Fibroblast of lung (primary cell): ENCODE results near the gene PLEKHG4B. TPM values are rescaled to one million over a fixed set of nuclear protein-coding genes. Genes with fewer than 3 reads are reported as not detected.
"Not testable (repeated sequence)": the region's sequence is repeated elsewhere in the genome, so short reads cannot be mapped to it uniquely, and the experiment has no call there.

Source experiments
- DNase-seq, 2 donors: peaks; one replicate each; pipeline versions ENCODE4 v3.0.0 to v3.0.0-alpha.2; 2010; ENCODE audit warnings: low read depth in 2 of 2
- H2AFZ ChIP-seq: 2 replicates; pipeline ENCODE4 v1.5.1; 2012; ENCODE audit warnings: low read length, control low read depth, inconsistent platforms
- H3K27ac ChIP-seq: 2 replicates; pipeline ENCODE4 v1.5.1; 2011; ENCODE audit warnings: low read length, control low read depth; ENCODE audit not compliant: insufficient read depth
- H3K27me3 ChIP-seq: 2 replicates; pipeline ENCODE4 v1.5.1; 2011; ENCODE audit warnings: mild to moderate bottlenecking, low read length; ENCODE audit not compliant: control insufficient read depth, insufficient read depth
- H3K36me3 ChIP-seq: 2 replicates; pipeline ENCODE4 v1.5.1; 2011; ENCODE audit warnings: low read length; ENCODE audit not compliant: control insufficient read depth, insufficient read depth
- H3K4me1 ChIP-seq: 2 replicates; pipeline ENCODE4 v1.5.1; 2011; ENCODE audit warnings: low read length; ENCODE audit not compliant: control insufficient read depth, insufficient read depth; ENCODE audit errors: extremely low read depth
- H3K4me2 ChIP-seq: 2 replicates; pipeline ENCODE4 v1.5.1; 2011; ENCODE audit warnings: low read length, control low read depth; ENCODE audit not compliant: insufficient read depth; ENCODE audit errors: extremely low read depth
- H3K4me3 ChIP-seq, 4 experiments: fragments of 200-600 bp in 1 of 4; sonication (generic) in 1 of 4; replicated peaks in 1 of 4; 2 replicates each; pipeline ENCODE4 v1.5.1; 2011 to 2016; ENCODE audit warnings: low read length in 4 of 4, low read depth in 3 of 4, mild to moderate bottlenecking in 3 of 4, control low read depth in 2 of 4, inconsistent platforms in 1 of 4, mixed read lengths in 1 of 4; ENCODE audit not compliant: insufficient read depth in 1 of 4; ENCODE audit errors: control extremely low read depth in 1 of 4
- H3K79me2 ChIP-seq: 2 replicates; pipeline ENCODE4 v1.5.1; 2012; ENCODE audit warnings: mild to moderate bottlenecking, low read length, inconsistent platforms; ENCODE audit not compliant: control insufficient read depth, insufficient read depth
- H3K9ac ChIP-seq: 2 replicates; pipeline ENCODE4 v1.5.1; 2011; ENCODE audit warnings: mild to moderate bottlenecking, low read length, control low read depth; ENCODE audit not compliant: insufficient read depth
- H3K9me3 ChIP-seq: 2 replicates; pipeline ENCODE4 v1.5.1; 2012; ENCODE audit warnings: low read depth, low read length; ENCODE audit not compliant: control insufficient read depth, insufficient read depth
- H4K20me1 ChIP-seq: 2 replicates; pipeline ENCODE4 v1.5.1; 2011; ENCODE audit warnings: low read length; ENCODE audit not compliant: control insufficient read depth, insufficient read depth; ENCODE audit errors: extremely low read depth
- EZH2 ChIP-seq: IDR thresholded peaks from 2 replicates; pipeline ENCODE4 v1.5.1; 2012; ENCODE audit warnings: low read length, control low read depth, mild to moderate bottlenecking; ENCODE audit errors: missing control alignments
- polyA plus RNA-seq, 2 donors: library from polyadenylated mRNA; depleted of rRNA in 1 of 2; stranded (reverse) in 1 of 2; unstranded in 1 of 2; fragments of >200 nt; gene quantifications; 2 replicates each; pipeline ENCODE4 v1.2.1, GENCODE V29; 2011 to 2012; ENCODE audit warnings: missing spikeins in 1 of 2
- total RNA-seq: library from RNA; depleted of rRNA; stranded (reverse); fragments of >200 nt; gene quantifications from 2 replicates; pipeline ENCODE4 v1.2.1, GENCODE V29; 2014
- TF ChIP-seq, protein P1 (sequence below), 2 donors: IDR thresholded peaks in 1 of 2; conservative IDR thresholded peaks in 1 of 2; 1 replicate in 1 of 2; 2 replicates in 1 of 2; pipeline ENCODE4 v1.5.1; 2011 to 2012; ENCODE audit warnings: low read length in 2 of 2, control low read depth in 1 of 2, inconsistent platforms in 1 of 2, low read depth in 1 of 2, mild to moderate bottlenecking in 1 of 2

The PLEKHG4B gene
- total and polyA plus RNA-seq, 2 donors (not counting 1 experiment from before 2014, with no cell fraction given) = under 0.01 to 0.08 TPM

DNA sequence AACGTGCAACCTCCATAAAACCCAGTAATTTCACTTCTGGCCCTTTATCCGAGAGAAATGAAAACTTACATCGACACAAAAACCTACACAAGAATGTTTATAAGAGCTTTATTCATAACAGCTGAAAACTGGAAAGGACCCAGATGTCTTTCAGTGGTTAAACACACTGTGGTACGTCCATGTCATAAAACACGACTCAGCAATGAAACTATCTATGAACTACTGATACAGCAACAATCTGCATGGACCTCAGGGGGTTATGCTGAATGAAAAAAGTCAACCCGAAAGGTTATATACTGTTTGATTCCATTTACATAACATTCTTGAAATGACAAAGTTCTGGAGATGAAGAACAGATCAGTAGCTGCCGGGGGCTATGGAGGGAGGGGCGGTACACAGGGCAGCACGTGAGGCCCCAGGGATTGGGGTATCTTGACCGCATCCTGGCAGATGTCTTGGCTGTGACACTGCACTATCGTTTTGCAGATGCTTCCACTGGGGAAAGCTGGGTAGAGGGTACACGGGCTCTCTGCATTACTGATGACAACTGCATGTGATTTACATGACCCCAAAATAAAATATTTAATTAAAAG, 121.9 kb downstream of the PLEKHG4B start:
- H3K9ac ChIP-seq = no peak overlapping the region
- DNase-seq = no peak
- no peak overlapping the region for H2AFZ ChIP-seq
- H3K27me3 ChIP-seq = no peaks in the 10 kb centered on the region
- H3K27ac ChIP-seq = no peak overlapping the region
- H3K9me3 ChIP-seq = no peaks in the 10 kb centered on the region
- H3K4me3 ChIP-seq = no peak overlapping the region
- H3K79me2 ChIP-seq = peaks cover 34% of the 10 kb centered on the region
- no peak for TF ChIP-seq EZH2
- TF ChIP-seq, protein P1, sequence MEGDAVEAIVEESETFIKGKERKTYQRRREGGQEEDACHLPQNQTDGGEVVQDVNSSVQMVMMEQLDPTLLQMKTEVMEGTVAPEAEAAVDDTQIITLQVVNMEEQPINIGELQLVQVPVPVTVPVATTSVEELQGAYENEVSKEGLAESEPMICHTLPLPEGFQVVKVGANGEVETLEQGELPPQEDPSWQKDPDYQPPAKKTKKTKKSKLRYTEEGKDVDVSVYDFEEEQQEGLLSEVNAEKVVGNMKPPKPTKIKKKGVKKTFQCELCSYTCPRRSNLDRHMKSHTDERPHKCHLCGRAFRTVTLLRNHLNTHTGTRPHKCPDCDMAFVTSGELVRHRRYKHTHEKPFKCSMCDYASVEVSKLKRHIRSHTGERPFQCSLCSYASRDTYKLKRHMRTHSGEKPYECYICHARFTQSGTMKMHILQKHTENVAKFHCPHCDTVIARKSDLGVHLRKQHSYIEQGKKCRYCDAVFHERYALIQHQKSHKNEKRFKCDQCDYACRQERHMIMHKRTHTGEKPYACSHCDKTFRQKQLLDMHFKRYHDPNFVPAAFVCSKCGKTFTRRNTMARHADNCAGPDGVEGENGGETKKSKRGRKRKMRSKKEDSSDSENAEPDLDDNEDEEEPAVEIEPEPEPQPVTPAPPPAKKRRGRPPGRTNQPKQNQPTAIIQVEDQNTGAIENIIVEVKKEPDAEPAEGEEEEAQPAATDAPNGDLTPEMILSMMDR (conservative IDR thresholded peaks at IDR 0.05 in 1 of 2, IDR thresholded peaks at IDR 0.05 in 1 of 2; ENCODE audit: low read depth in 1 of 2, low read length in 2 of 2) = no peak
- H3K36me3 ChIP-seq = no peaks in the 10 kb centered on the region
- peaks cover 3% of the 10 kb centered on the region for H3K4me1 ChIP-seq
- H3K4me2 ChIP-seq = no peak overlapping the region
- no peaks in the 10 kb centered on the region for H4K20me1 ChIP-seq

DNA sequence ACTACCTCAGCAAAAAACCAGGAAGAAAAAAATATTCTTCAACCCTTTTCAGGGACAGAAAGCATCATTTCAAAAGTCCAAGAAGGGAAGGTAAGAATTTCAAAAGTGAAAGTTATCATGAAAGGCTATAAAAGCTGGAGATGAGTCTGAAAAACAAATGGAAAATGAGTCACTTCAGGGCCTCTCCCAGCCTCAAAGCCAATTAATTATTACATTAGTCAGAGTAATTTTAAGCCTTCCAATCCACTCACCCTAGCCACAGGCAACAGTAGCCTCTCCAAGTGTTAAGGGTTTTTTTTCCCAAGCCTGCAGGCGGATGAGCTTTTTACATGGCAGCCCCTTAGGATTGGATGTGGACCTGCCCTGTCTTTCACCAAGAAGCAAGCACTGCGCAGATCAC, 123.3 kb downstream of the PLEKHG4B start:
- not testable (repeated sequence) for H3K36me3 ChIP-seq, H3K4me1 ChIP-seq, H3K9me3 ChIP-seq, H2AFZ ChIP-seq, H4K20me1 ChIP-seq, H3K27me3 ChIP-seq, H3K9ac ChIP-seq
- H3K4me2 ChIP-seq = peak overlapping the region; percentile 59
- peak overlapping the region; percentile 51 for H3K27ac ChIP-seq
- DNase-seq = peak in 1 of 2 donors; percentile 52
- peak overlapping the region in 2 of 4 experiments; percentile 7 to 17 for H3K4me3 ChIP-seq
- H3K79me2 ChIP-seq = peaks cover 40% of the 10 kb centered on the region

GRCh38 chr5:216076-216475, 124.1 kb downstream of the PLEKHG4B start:
- peaks cover 45% of the 10 kb centered on the region for H3K79me2 ChIP-seq

More at GRCh38 chr5:216076-216475, 124.1 kb downstream of the PLEKHG4B start:
- H2AFZ ChIP-seq, H3K4me1 ChIP-seq, H3K4me3 ChIP-seq, H3K9ac ChIP-seq, DNase-seq, H3K9me3 ChIP-seq, H3K27ac ChIP-seq, H3K27me3 ChIP-seq, H3K36me3 ChIP-seq, H3K4me2 ChIP-seq, H4K20me1 ChIP-seq: not testable (repeated sequence)
